ENCODE results near the gene ECM2. TPM values are rescaled to one million over a fixed set of nuclear protein-coding genes. Genes with fewer than 3 reads are reported as not detected.

The ECM2 gene
- total RNA-seq, 1 experiment from 2014 or later: not detected

GRCh38 chr9:92455217-92455616 is 80.6 kb downstream of the ECM2 start:
- Histone ChIP-seq H3K27ac (ENCODE audit: low read length) (no peak overlapping the region), H3K36me3 (ENCODE audit: control insufficient read depth, insufficient read depth, low read length) (no peaks in the 10 kb centered on the region), H3K27me3 (ENCODE audit: control insufficient read depth, insufficient read depth, low read length) (no peaks in the 10 kb centered on the region), H3K4me3 (ENCODE audit: low read depth in 2 of 2, low read length in 2 of 2) (no peak overlapping the region), H3K9me3 (ENCODE audit: control insufficient read depth, insufficient read depth, low read depth, low read length) (no peaks in the 10 kb centered on the region), H3K4me1 (ENCODE audit: control insufficient read depth, insufficient read depth, low read length) (no peaks in the 10 kb centered on the region)
- in situ Hi-C loops (cut with HindIII; ENCODE audit: low pct_unique_long_range_greater_than_20kb, low sequenced_read_pairs): no loop called here
- BruUV-seq (replicated peaks): no TSS peak
- peak; percentile 69 for TF ChIP-seq CTCF (IDR thresholded peaks at IDR 0.05)
- TF ChIP-seq POLR2AphosphoS5 (IDR thresholded peaks at IDR 0.05; ENCODE audit: low read depth, low read length): no peak
- no peak for TF ChIP-seq REST (IDR thresholded peaks at IDR 0.05; ENCODE audit: insufficient read depth in 1 of 2, low read depth in 2 of 2, low read length in 1 of 2)
- no peak for TF ChIP-seq TCF7L2 (IDR thresholded peaks at IDR 0.05; ENCODE audit: low read depth, low read length)
- no peak for TF ChIP-seq SIN3A (IDR thresholded peaks at IDR 0.05; ENCODE audit: borderline replicate concordance, insufficient read depth, low read depth, low read length)
- POLR2A ChIA-PET: no interaction called here
- peak; percentile 76; the same call in 1 of the 2 replicates for ATAC-seq
- CTCF ChIA-PET: no interaction called here
- no peak for DNase-seq (ENCODE audit: low read depth, low spot score)
- intact Hi-C loops (cut with micrococcal nuclease; ENCODE audit: unreplicated experiment): no loop called here

GRCh38 chr9:92446536-92446935 is 89.3 kb downstream of the ECM2 start:
- Histone ChIP-seq H3K4me3 (ENCODE audit: low read depth in 2 of 2, low read length in 2 of 2) (no peak overlapping the region), H3K27ac (ENCODE audit: low read length) (no peak overlapping the region), H3K9me3 (ENCODE audit: control insufficient read depth, insufficient read depth, low read depth, low read length) (no peaks in the 10 kb centered on the region), H3K27me3 (ENCODE audit: control insufficient read depth, insufficient read depth, low read length) (no peaks in the 10 kb centered on the region), H3K4me1 (ENCODE audit: control insufficient read depth, insufficient read depth, low read length) (no peaks in the 10 kb centered on the region), H3K36me3 (ENCODE audit: control insufficient read depth, insufficient read depth, low read length) (no peaks in the 10 kb centered on the region)
- BruUV-seq (replicated peaks): no TSS peak
- ChIA-PET CTCF (no interaction called here), POLR2A (no interaction called here)
- TF ChIP-seq POLR2AphosphoS5 (IDR thresholded peaks at IDR 0.05; ENCODE audit: low read depth, low read length) (no peak), SIN3A (IDR thresholded peaks at IDR 0.05; ENCODE audit: borderline replicate concordance, insufficient read depth, low read depth, low read length) (no peak), CTCF (IDR thresholded peaks at IDR 0.05) (no peak), TCF7L2 (IDR thresholded peaks at IDR 0.05; ENCODE audit: low read depth, low read length) (no peak), REST (IDR thresholded peaks at IDR 0.05; ENCODE audit: insufficient read depth in 1 of 2, low read depth in 2 of 2, low read length in 1 of 2) (no peak)
- ATAC-seq: no peak
- in situ Hi-C loops (cut with HindIII; ENCODE audit: low pct_unique_long_range_greater_than_20kb, low sequenced_read_pairs): no loop called here
- DNase-seq (ENCODE audit: low read depth, low spot score): no peak
- intact Hi-C loops (cut with micrococcal nuclease; ENCODE audit: unreplicated experiment): loop anchor here (10.0 kb wide), 1 partner anchor 122 kb away; the partner anchor contains the start of genes CENPP and NOL8

Small RNA genes lying within 50 kb of the gene (microRNA-seq; reads per million reads assigned to microRNA genes)
- not detected for gene MIR4670 (ENCODE audit: unreplicated experiment)

Other genes starting within 250 kb of the ECM2 start
- gene IARS1, start 242.3 kb downstream of the ECM2 start, total RNA-seq (2021; ENCODE audit: unreplicated experiment): 116 TPM
- 30.6 TPM for gene NOL8, start 210.6 kb downstream of the ECM2 start, total RNA-seq (2021; ENCODE audit: unreplicated experiment)
- 6.7 TPM for gene CENPP, start 210.0 kb downstream of the ECM2 start, total RNA-seq (2021; ENCODE audit: unreplicated experiment)
- 0.08 TPM for gene OGN, start 131.4 kb downstream of the ECM2 start, total RNA-seq (2021; ENCODE audit: unreplicated experiment)
- gene OMD, start 111.5 kb downstream of the ECM2 start, total RNA-seq (2021; ENCODE audit: unreplicated experiment): not detected
- gene ASPN, start 53.5 kb downstream of the ECM2 start, total RNA-seq (2021; ENCODE audit: unreplicated experiment): not detected
- 5.4 TPM for gene IPPK, start 134.1 kb upstream of the ECM2 start, total RNA-seq (2021; ENCODE audit: unreplicated experiment)
- 17.3 TPM for gene BICD2, start 228.8 kb upstream of the ECM2 start, total RNA-seq (2021; ENCODE audit: unreplicated experiment)